HT1080 (cell line): ENCODE results near the gene TMUB1. TPM values are rescaled to one million over a fixed set of nuclear protein-coding genes. Genes with fewer than 3 reads are reported as not detected.

Experiments used
- DNase-seq: peaks from one replicate; pipeline ENCODE4 v3.0.0-alpha.2; 2015; ENCODE audit warnings: low read depth
- polyA plus RNA-seq, 2 experiments: library from polyadenylated mRNA; depleted of rRNA; stranded (reverse); fragments of >200 nt; gene quantifications; 2 replicates each; pipeline ENCODE4 v1.2.3, GENCODE V29; 2015
- total RNA-seq: library from RNA; depleted of rRNA; stranded (reverse); fragments of >200 nt; shearing (Covaris generic); gene quantifications from 2 replicates; pipeline ENCODE4 v1.2.3, GENCODE V29; 2014; rRNA removed

The TMUB1 gene, protein sequence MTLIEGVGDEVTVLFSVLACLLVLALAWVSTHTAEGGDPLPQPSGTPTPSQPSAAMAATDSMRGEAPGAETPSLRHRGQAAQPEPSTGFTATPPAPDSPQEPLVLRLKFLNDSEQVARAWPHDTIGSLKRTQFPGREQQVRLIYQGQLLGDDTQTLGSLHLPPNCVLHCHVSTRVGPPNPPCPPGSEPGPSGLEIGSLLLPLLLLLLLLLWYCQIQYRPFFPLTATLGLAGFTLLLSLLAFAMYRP
- 66.3 and 85.1 TPM in 2 replicates for total RNA-seq
- polyA plus RNA-seq (2015; cell fraction: cytosol; rRNA removed) = 64.5 and 88.0 TPM in 2 replicates
- 52.3 and 55.8 TPM in 2 replicates for polyA plus RNA-seq (2015; cell fraction: nucleus; rRNA removed)

- DNase-seq = no peak
Observed at GRCh38 chr7:151083071-151083823, at the start of gene TMUB1. Gene TMUB1 (minus strand): TSS chr7:151083493. CDS start chr7:151082563, 930 bp downstream.

DNA sequence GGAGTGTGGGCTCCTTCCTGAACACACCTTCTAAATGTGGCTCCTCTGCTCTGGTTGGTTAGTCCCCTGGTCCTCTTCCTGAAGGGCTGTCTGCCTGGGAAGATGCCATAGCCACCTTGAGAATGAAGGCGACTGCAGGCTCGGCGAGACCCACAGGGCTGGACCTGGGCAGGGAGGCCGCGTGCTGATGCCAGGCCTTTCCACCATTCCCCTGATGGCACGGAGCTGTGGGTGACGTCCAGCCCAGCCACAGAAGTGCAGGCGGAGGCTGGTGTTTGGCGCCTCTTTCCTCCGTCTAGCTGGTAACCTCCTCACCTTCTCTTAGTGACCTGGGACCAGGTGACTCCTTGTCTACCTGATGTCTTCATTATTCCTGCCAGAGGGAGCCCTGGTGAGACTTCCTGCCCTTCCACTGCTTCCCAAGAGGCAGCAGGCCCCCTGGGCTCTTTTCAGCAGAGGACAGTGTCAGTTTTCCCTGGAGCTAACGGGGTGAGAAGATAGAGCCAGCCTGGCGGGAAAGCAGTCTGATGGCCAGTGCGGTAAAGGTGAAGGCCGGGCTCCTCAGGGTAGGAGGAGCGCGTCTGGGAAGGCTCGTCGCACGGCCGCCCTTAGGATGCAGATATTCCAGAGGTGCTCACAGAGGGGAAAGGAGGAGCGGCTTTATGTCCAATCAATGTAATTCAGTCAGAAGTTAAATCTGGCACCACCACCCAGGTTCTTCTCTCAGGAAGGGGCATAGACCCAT, 49.3 kb upstream of the TMUB1 start:
- no peak for DNase-seq

- DNase-seq = no peak
Observed at GRCh38 chr7:151131592-151132293, 48.5 kb upstream of the TMUB1 start.

- no peak for DNase-seq
Observed at GRCh38 chr7:151131224-151131591, 47.9 kb upstream of the TMUB1 start.

GRCh38 chr7:151130741-151131157, 47.5 kb upstream of the TMUB1 start:
- no peak for DNase-seq

GRCh38 chr7:151129960-151130591, 46.8 kb upstream of the TMUB1 start:
- no peak for DNase-seq

DNA sequence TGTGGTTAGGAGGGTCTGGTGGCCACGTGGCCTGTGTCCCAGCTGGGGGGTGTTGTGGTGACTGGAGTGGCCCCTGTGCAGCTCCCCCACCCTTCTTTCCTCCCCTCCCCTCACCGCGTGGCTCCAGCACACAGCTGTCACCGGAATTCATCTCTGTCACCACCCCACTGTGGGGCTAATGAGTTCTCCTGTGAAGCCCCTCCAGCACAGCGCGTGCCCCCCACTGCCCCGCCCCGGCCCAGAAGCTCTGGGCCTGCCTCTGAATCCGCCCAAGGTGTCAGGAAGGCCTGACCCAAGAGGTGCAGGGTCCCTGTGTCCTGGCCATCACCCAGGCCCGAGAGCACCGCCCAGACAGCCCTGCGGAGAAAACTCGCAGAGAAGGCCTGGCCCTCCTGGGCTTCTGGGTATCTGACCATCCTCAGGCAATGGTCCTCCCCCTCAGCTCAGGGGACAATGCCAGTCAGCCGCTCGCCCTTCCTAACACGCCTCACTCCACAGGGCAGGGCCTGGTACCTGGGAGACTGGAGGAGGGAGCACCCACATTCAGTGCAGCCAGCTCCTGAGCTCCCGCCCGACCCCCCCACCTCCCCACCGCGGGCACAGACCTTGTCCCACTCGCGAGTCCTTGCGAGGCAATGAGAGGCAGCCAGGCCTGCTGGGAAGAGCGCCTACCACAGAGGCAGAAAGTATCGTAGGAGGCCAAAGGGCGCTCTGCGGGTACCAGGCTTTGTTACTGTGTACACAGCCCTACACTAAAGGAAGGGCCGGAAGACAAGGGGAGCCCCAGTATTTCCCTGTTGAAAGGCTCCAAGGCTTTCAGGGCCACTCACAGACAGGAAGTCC, 46.0 kb upstream of the TMUB1 start:
- no peak for DNase-seq

DNA sequence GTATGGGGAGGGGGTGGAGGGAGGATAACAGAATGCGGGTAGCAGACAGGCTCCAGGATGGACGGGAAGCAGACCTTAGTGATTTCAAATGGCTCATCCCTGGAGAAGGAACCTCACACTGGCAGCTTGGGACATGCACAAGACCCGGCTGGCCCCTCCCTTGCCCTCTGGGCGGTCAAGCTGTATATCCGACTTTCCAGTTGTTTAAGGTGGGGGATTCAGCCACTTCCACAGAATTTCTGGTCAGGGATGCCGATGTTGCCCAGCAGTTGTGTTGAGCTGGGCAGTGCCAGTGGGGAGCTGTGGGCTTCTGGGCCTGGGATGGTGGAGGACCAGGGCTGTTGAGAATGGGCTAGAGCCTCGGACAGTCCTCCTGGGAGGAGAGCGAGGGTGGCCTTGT, 45.4 kb upstream of the TMUB1 start:
- DNase-seq = no peak

GRCh38 chr7:151128144-151128543, 44.9 kb upstream of the TMUB1 start:
- no peak for DNase-seq

DNA sequence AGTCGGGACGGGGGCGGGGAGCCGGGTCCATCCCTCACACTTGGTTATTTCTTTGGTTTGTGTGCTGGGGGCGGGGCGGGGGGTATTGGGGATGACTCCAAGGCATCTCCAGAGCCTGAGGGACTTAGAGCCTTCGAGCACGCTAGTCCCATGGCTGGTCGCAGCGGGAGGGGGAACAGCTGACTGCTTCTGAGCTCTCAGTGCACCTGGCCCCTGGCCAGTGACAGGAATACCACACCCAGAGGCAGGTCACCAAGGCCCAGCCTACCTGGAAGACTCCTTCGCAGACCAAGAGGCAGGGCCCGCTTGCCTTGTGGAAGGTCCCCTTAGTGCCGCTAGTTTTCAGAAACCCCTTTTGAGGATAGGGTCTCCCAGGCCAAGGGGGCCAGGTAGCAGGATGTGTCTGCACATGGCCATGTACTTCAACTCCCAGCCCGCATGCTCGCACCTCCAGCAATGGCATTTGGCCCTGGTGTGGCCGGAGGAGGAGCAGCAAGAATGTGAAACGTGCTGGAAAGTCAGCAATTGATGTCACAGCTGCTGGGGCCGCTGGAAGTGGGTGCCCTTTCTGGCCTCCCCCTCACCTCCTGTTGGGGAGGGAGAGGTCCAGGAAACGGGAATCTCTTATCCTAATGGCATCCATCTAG, 43.3 kb upstream of the TMUB1 start:
- no peak for DNase-seq

DNA sequence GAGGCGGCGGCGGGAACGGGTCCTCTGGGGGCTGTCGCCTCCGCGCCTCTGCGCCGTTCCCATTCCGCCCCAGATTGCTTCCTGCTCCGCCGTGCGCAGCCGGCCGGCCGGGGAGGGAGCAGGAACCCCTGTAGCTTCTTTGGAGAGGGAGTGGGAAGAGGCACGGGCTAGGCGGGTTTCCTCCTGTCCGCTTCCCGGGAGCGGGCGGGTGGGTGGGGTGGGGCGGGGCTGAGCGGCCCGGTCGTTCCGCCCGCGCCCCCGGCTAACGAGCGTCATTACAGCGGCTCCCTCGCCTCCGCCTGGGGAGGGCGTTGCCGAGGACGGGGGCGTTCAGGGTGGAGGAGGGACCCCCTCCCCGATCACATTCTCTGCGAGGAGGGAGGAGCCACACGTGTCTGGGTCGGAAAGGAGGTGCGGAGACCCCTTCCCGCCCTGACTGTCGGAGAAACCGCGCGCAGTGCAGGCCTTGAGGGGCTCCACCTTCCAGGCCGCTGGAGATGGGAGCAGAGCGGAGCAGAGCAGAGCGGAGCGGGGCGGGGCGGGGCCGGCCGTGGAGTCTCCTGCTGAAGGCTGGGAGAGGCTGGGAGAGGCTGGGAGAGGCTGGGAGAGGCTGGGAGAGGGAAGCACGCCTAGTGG, 42.7 kb upstream of the TMUB1 start:
- no peak for DNase-seq

DNA sequence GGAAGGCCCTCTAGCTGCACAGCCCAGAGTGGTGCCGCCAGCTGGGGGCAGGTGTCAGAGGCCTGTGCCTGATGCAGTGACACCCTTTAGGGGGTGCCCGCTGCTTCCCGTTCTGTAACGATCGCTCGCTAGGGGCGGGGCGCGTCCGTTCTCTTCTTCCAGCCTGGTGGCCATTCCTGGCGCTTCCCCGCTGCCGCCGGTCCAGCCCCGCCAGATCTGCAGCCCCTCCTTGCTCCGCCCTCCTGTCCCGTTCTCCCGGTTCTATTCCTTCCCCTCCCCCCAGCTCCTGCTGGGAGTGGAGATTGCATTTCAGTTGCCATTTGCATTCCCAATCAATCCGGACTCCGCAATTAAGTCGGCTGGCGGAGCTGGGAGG, 42.2 kb upstream of the TMUB1 start:
- no peak for DNase-seq

DNA sequence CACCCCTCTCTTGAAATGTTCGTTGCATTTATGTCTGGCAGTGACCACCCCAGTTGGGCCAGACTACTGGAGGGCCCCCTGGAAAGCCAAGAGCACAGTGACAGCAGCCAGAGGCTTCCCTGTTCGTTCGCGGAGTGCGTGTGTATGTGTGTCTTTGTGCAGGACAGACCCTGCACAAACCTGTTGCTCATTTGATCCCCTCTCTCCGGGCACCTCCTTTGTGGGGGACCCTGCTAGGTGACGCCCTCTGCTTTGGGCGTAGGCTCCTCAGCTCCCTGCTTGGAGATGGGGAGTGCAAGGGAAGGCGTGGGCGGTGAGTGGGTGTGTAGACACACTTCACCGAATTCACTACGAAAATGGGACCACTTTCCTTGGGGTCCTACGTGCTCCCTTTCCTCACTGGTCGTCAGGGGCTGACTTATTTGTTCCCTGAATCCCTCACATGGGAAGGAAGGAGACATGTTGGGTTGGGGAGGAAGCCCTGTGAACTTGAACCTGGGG, 41.7 kb upstream of the TMUB1 start:
- no peak for DNase-seq

DNA sequence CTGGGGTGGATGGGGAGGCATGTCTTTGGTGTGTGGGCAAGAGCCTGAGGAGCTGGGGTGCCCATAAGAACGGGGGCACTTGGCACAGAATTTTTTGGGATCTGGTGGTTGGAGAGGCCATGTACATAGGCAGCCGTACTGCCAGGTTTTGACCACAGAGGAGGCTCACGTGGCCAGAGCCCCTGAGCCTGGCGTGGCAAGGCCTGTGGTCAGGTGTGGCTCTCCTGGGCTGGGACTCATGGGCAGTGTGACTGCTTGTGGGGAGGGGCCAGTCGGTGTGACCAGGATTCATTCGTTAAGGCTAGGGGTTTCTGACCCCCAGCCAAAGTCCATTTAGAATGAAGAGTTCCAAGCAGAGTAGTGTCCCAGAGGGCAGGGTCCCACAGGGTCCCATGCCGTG, 41.2 kb upstream of the TMUB1 start:
- DNase-seq = no peak

DNA sequence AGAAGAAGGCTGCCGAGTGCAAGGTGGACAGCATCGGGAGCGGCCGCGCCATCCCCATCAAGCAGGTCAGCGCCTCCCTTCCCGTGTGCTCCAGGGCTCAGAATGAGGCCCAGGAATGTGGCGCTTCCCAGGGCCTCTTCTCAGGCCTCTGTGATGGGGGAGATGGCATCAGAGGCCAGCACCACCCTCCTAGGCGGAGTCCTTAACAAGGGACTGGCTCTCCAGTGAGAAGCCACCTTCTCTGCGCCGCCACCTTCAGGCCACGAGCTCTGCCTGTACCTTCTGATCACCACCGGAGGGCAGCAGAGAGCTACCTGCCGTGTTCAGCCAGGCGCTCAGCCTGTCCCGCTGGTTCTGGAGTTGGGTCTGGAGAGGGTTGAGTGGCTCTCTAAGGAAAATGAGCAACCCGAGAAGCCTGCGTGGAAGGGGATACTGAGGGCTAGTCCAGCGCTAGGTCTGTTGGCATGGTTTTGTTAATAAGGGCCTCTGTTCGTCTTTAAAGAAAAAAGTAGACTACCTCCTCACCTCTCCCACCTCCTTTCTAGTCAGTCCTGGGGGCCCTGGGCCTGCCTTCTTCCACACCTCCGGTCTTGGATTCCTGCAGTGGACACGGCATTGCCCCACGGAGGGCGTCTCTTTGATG, 40.6 kb upstream of the TMUB1 start:
- DNase-seq = peak; percentile 75

- no peak for DNase-seq
Observed at GRCh38 chr7:151123158-151123821, 40.0 kb upstream of the TMUB1 start.

DNA sequence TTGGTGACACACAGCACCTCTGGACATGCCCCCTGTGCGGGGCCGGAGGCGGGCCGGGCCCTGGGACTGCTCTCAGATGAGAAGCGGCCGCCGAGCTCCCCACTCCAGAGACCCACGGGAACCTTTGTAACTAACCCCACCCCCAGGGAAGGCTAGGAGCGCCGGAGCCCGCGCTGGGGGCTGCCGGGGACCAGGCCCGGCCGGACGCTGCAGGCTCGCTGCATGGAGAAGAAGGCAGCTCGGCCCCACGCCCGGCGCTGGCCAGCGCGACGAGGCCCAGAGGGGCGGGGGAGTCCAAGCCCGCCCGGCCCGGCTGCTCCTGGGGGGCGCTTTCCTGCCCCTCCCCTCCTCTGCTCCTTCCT, 39.5 kb upstream of the TMUB1 start:
- DNase-seq = no peak

DNA sequence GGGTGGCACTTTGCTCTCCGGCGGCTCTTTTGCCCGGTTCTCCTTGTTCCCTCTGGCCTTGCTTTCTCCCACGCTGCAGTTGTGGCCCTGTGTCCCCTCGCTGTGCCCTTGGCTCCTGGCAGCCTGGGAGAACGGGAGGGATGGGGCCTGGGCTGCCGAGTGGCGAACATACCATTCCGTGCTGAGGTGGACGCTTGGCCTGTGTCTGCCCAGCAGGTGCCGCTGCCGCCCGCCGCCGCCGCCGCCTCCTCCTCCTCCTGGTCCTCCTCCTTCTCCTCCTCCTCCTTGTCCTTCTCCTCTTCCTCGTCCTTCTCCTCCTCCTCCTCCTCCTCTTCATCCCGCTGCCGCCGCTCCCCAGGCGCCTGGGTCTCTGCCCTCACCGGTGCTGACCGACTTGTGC, 39.0 kb upstream of the TMUB1 start:
- DNase-seq = no peak
